Measurements from ENCODE around the gene SPON1. TPM values are rescaled to one million over a fixed set of nuclear protein-coding genes. Genes with fewer than 3 reads are reported as not detected.

SPON1 gene
- total RNA-seq, 4 donors from 2014 or later, result 42.6 to 74.0 (median 56.1) TPM

DNA sequence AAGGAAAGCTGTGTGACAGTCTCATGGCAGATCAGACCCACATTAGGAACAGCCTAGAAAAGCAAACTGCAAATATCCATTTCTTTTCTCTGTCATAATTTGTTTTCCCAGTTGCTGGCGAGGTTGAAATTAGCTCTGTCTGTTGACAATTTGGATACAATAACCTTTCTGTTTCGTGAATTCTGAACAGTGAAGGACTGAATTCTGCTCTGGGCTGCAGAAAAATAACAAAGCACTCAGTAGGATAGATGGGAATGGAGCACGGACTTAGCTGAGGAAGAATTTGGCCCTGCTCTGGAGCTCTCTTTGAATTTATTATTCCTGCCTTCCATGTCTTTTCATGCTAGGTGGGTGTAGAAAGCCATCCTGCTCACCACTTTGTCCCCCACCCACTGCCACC lies 256.2 kb downstream of the SPON1 start:
- intact Hi-C loops (cut with DNase I; ENCODE audit: low total_unique reads) (no loop called here), in situ Hi-C loops (cut with MboI; ENCODE audit: low pct_ligation_motif_present in 1 of 4, low pct_unique_long_range_greater_than_20kb in 1 of 4, low sequenced_read_pairs in 3 of 4) (no loop called here)
- H3K9me3 ChIP-seq, result no peaks in the 10 kb centered on the region
- H3K36me3 ChIP-seq, result no peaks in the 10 kb centered on the region
- TF ChIP-seq POLR2AphosphoS5 (IDR thresholded peaks at IDR 0.05) (no peak), CTCF (IDR thresholded peaks at IDR 0.05) (no peak), POLR2A (IDR thresholded peaks at IDR 0.05) (no peak), EP300 (IDR thresholded peaks at IDR 0.05; ENCODE audit: low read depth) (no peak)
- H3K4me3 ChIP-seq, result no peak overlapping the region
- H3K27me3 ChIP-seq, result no peaks in the 10 kb centered on the region
- peaks cover 0 to 4% (median 0%) of the 10 kb centered on the region in 4 donors for H3K4me1 ChIP-seq
- 78 to 100% methylated on average over 1 to 3 of the region's 3 CpGs for WGBS, 2 donors (ENCODE audit: low coverage in 1 of 2)
- H3K27ac ChIP-seq, result no peak overlapping the region
- DNase-seq, result no peak

GRCh38 chr11:14223636-14224288 lies 261.2 kb downstream of the SPON1 start:
- no peak for TF ChIP-seq CTCF (IDR thresholded peaks at IDR 0.05)
- TF ChIP-seq POLR2AphosphoS5 (IDR thresholded peaks at IDR 0.05), result no peak
- TF ChIP-seq POLR2A (IDR thresholded peaks at IDR 0.05), result no peak
- no peak for TF ChIP-seq EP300 (IDR thresholded peaks at IDR 0.05; ENCODE audit: low read depth)
- H3K36me3 ChIP-seq, result no peaks in the 10 kb centered on the region
- no peak overlapping the region for H3K4me3 ChIP-seq
- intact Hi-C loops (cut with DNase I; ENCODE audit: low total_unique reads) (no loop called here), in situ Hi-C loops (cut with MboI; ENCODE audit: low pct_ligation_motif_present in 1 of 4, low pct_unique_long_range_greater_than_20kb in 1 of 4, low sequenced_read_pairs in 3 of 4) (no loop called here)
- no peaks in the 10 kb centered on the region for H3K27me3 ChIP-seq
- H3K4me1 ChIP-seq, result peaks cover 0 to 4% (median 0%) of the 10 kb centered on the region in 4 donors
- DNase-seq, result no peak
- 47 to 68% methylated on average over 5 of the region's 5 CpGs for WGBS, 2 donors (ENCODE audit: low coverage in 1 of 2)
- H3K27ac ChIP-seq, result no peak overlapping the region
- H3K9me3 ChIP-seq, result no peaks in the 10 kb centered on the region

DNA sequence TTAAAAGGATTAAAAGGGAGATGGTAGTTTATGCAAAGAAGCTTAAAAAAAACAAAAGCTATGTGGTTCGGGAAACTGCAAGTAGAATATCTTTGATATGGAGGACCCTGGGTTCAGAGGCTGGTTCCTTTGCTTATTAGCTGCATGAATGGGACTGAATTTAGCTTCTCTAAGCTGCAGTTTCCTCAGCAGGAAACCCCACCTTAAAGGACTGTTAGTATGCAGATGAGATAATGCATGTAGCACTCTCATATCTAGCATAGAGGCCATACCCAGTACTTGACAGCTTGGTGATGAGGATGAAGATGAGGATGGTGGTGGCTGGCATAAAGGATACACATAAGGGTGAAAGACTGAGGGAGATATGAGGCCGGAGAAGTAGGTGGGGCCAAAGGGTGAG lies 261.9 kb downstream of the SPON1 start:
- no peak for DNase-seq
- H3K27ac ChIP-seq, result no peak overlapping the region
- H3K9me3 ChIP-seq, result no peaks in the 10 kb centered on the region
- peaks cover 0 to 4% (median 0%) of the 10 kb centered on the region in 4 donors for H3K4me1 ChIP-seq
- no peak overlapping the region for H3K4me3 ChIP-seq
- no peaks in the 10 kb centered on the region for H3K36me3 ChIP-seq
- intact Hi-C loops (cut with DNase I; ENCODE audit: low total_unique reads), result no loop called here
- TF ChIP-seq CTCF (IDR thresholded peaks at IDR 0.05), result no peak
- no peak for TF ChIP-seq POLR2AphosphoS5 (IDR thresholded peaks at IDR 0.05)
- TF ChIP-seq POLR2A (IDR thresholded peaks at IDR 0.05), result no peak
- no peak for TF ChIP-seq EP300 (IDR thresholded peaks at IDR 0.05; ENCODE audit: low read depth)
- in situ Hi-C loops (cut with MboI; ENCODE audit: low pct_ligation_motif_present in 1 of 4, low pct_unique_long_range_greater_than_20kb in 1 of 4, low sequenced_read_pairs in 3 of 4), result no loop called here
- WGBS, 2 donors (ENCODE audit: low coverage in 1 of 2), result 56 to 71% methylated on average over 2 of the region's 2 CpGs
- H3K27me3 ChIP-seq, result no peaks in the 10 kb centered on the region

DNA sequence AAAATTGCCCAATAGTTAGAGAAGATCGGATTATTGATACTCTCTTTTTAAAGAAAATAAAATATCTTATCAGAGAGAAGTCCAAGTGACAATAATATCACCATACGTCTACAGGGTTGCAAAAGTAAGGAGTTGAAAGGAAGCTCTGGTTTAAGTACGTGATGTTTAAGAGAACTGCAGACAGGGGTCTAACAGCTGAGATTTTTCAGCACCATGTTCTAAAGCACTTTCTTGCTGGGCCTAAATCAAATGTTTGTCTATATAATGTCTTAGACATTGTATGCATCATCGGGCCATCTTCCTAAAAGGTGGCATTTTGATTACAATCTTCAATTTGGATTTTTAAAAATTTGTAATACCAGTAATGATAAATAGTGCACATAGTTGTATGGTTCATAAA lies 263.1 kb downstream of the SPON1 start:
- Histone ChIP-seq H3K27me3 (no peaks in the 10 kb centered on the region), H3K36me3 (no peaks in the 10 kb centered on the region), H3K9me3 (no peaks in the 10 kb centered on the region), H3K4me3 (no peak overlapping the region), H3K4me1 (peaks cover 0 to 4% (median 0%) of the 10 kb centered on the region in 4 donors), H3K27ac (no peak overlapping the region)
- 92 to 94% methylated on average over 4 of the region's 4 CpGs for WGBS, 2 donors (ENCODE audit: low coverage in 1 of 2)
- in situ Hi-C loops (cut with MboI; ENCODE audit: low pct_ligation_motif_present in 1 of 4, low pct_unique_long_range_greater_than_20kb in 1 of 4, low sequenced_read_pairs in 3 of 4), result loop anchor here in 1 of 4 donors (25.0 kb wide), 1 partner anchor 463 kb away; no protein-coding TSS in a partner anchor
- TF ChIP-seq POLR2AphosphoS5 (IDR thresholded peaks at IDR 0.05) (no peak), POLR2A (IDR thresholded peaks at IDR 0.05) (no peak)
- intact Hi-C loops (cut with DNase I; ENCODE audit: low total_unique reads), result no loop called here
- no peak for DNase-seq

Data from transverse colon (tissue), 4 donors.